Lower lobe of right lung (tissue), 2 donors: ENCODE results near the gene NRP1. TPM values are rescaled to one million over a fixed set of nuclear protein-coding genes. Genes with fewer than 3 reads are reported as not detected.

Experiments
- ATAC-seq, 2 donors: fragments of 200-7000 bp; cut with Tn5 transposase; one replicate each; pipeline ENCODE4 v1.9.1; 2020 to 2022; ENCODE audit warnings: mild to moderate bottlenecking in 2 of 2, moderate library complexity in 2 of 2
- DNase-seq: peaks from one replicate; pipeline ENCODE4 v3.0.0-alpha.2; 2020
- H3K27ac ChIP-seq: fragments of 200-600 bp; one replicate; pipeline ENCODE4 v1.8.0; 2022
- H3K27me3 ChIP-seq: fragments of 200-600 bp; one replicate; pipeline ENCODE4 v1.8.0; 2022; ENCODE audit warnings: low read depth
- H3K36me3 ChIP-seq: fragments of 200-600 bp; one replicate; pipeline ENCODE4 v1.8.0; 2022; ENCODE audit warnings: mild to moderate bottlenecking
- H3K4me1 ChIP-seq: fragments of 200-600 bp; one replicate; pipeline ENCODE4 v1.8.0; 2022
- H3K4me3 ChIP-seq: fragments of 200-600 bp; one replicate; pipeline ENCODE4 v1.8.0; 2022; ENCODE audit warnings: mild to moderate bottlenecking
- H3K9me3 ChIP-seq: fragments of 200-600 bp; one replicate; pipeline ENCODE4 v1.8.0; 2022
- CTCF ChIP-seq: fragments of 200-600 bp; IDR thresholded peaks from one replicate; pipeline ENCODE4 v1.8.0; 2022; ENCODE audit warnings: antibody characterized with exemption, mild to moderate bottlenecking
- intact Hi-C: fragments of 100-400 bp; cut with DNase I; formaldehyde crosslinking; loops from one replicate; pipeline ENCODE4 v1.11.0; 2022
- total RNA-seq: library from RNA; stranded (reverse); fragmentation: NEBNext Ultra II Directional; extraction: Animal tissue kit (Norgen Biotek cat#: 25700); gene quantifications from one replicate; pipeline ENCODE4 v1.2.1, GENCODE V29; 2021
- donor health status: DM: no; HTN: yes; CAD: no; lungs with severe emphysema.

NRP1 gene
- total RNA-seq, 1 donor from 2014 or later: 127 TPM

- Histone ChIP-seq H3K9me3 (no peaks in the 10 kb centered on the region), H3K27ac (peak overlapping the region; percentile 59), H3K36me3 (peaks cover 25% of the 10 kb centered on the region), H3K4me1 (peaks cover 60% of the 10 kb centered on the region), H3K4me3 (no peak overlapping the region), H3K27me3 (no peaks in the 10 kb centered on the region)
- no peak for ATAC-seq
- intact Hi-C loops: no loop called here
- TF ChIP-seq CTCF: no peak
- no peak for DNase-seq
Observed at GRCh38 chr10:33196377-33196706, 138.1 kb downstream of the NRP1 start.

DNA sequence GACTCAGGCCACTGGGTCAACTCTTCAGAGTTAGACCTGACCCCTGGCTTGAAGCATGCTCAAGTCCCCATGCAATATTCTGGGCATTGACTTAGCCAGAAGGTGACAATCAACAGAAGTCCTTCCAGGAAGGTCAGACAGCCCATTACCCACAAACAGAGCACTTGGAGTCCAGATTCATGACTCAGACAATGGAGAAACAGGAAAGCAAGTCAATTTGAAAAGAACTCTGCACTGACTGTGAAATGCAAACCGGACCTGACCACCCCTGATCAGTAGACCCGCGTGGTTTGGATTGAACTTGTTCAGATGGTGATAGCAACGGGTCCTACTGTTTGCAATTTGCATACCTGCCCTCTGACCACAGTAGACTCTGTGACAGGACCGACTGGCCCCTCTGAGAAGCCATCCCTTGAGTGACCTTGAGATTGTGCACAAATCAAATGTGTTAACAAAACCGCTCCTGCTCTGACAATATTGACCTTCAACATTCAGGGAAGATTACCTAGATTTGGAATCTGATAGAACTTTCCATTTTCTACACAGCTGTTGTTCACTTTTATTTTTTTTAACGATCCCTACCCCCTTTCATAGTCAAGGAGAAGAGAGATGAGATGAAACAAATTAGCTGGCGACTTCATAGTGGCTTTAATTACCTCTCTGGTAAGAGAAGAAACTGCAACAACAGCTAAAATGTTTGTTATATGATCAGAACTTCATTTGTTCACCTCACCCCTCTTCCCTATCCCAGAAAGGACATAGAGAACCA is 138.7 kb downstream of the NRP1 start:
- H3K27ac ChIP-seq: peak overlapping the region; percentile 59
- DNase-seq (no peak), ATAC-seq (no peak)
- no peaks in the 10 kb centered on the region for H3K27me3 ChIP-seq
- intact Hi-C loops: no loop called here
- no peak for TF ChIP-seq CTCF
- no peak overlapping the region for H3K4me3 ChIP-seq
- peaks cover 25% of the 10 kb centered on the region for H3K36me3 ChIP-seq
- H3K9me3 ChIP-seq: no peaks in the 10 kb centered on the region
- peaks cover 60% of the 10 kb centered on the region for H3K4me1 ChIP-seq

- Histone ChIP-seq H3K27ac (peak overlapping the region; percentile 5), H3K36me3 (peaks cover 20% of the 10 kb centered on the region), H3K4me3 (no peak overlapping the region), H3K27me3 (no peaks in the 10 kb centered on the region), H3K9me3 (no peaks in the 10 kb centered on the region), H3K4me1 (peaks cover 59% of the 10 kb centered on the region)
- peak; percentile 58 to 81 for ATAC-seq
- no peak for TF ChIP-seq CTCF
- intact Hi-C loops: no loop called here
- no peak for DNase-seq
Observed at GRCh38 chr10:33193701-33194521, 140.6 kb downstream of the NRP1 start.

GRCh38 chr10:33193057-33193700 is 141.3 kb downstream of the NRP1 start:
- intact Hi-C loops: no loop called here
- ATAC-seq (peak; percentile 88 to 91), DNase-seq (peak; percentile 82)
- Histone ChIP-seq H3K27me3 (no peaks in the 10 kb centered on the region), H3K4me3 (no peak overlapping the region), H3K27ac (no peak overlapping the region), H3K4me1 (peaks cover 51% of the 10 kb centered on the region), H3K36me3 (peaks cover 24% of the 10 kb centered on the region), H3K9me3 (no peaks in the 10 kb centered on the region)
- peak; percentile 81 for TF ChIP-seq CTCF

- intact Hi-C loops: no loop called here
- H3K36me3 ChIP-seq: peaks cover 32% of the 10 kb centered on the region
- H3K27me3 ChIP-seq: no peaks in the 10 kb centered on the region
- H3K4me1 ChIP-seq: peaks cover 42% of the 10 kb centered on the region
- H3K4me3 ChIP-seq: no peak overlapping the region
- no peak for TF ChIP-seq CTCF
- no peaks in the 10 kb centered on the region for H3K9me3 ChIP-seq
- ATAC-seq (no peak), DNase-seq (no peak)
- H3K27ac ChIP-seq: no peak overlapping the region
Observed at GRCh38 chr10:33192190-33192589, 142.3 kb downstream of the NRP1 start.
